OCI-LY3 (cell line): ENCODE data around the gene DTHD1.

Experiments
- H2AFZ ChIP-seq: fragments of 200-600, 300-600 bp; shearing (Covaris generic); 2 replicates; pipeline ENCODE4 v1.6.0; 2014; ENCODE audit warnings: antibody characterized with exemption, low read depth, low read length
- H3K27ac ChIP-seq: fragments of 200-600, 300-600 bp; sonication (generic); 2 replicates; pipeline ENCODE4 v1.5.1; 2014; ENCODE audit warnings: mild to moderate bottlenecking, low read length, moderate library complexity, mixed read lengths
- H3K27me3 ChIP-seq: fragments of 200-600, 300-600 bp; sonication (generic); 2 replicates; pipeline ENCODE4 v1.6.1; 2014; ENCODE audit warnings: low read depth, low read length, mixed read lengths
- H3K36me3 ChIP-seq: fragments of 200-600, 300-600 bp; sonication (generic); replicated peaks from 2 replicates; pipeline ENCODE3; 2014; ENCODE audit warnings: low read depth, low read length, mixed read lengths
- H3K4me1 ChIP-seq: fragments of 300-600, 200-600 bp; sonication (generic); 2 replicates; pipeline ENCODE4 v1.6.1; 2014; ENCODE audit warnings: low read length, mixed read lengths
- H3K4me2 ChIP-seq: fragments of 200-600, 300-600 bp; sonication (generic); 2 replicates; pipeline ENCODE4 v1.6.1; 2014; ENCODE audit warnings: low read length, mixed read lengths
- H3K4me3 ChIP-seq: fragments of 300-600, 200-600 bp; sonication (generic); 2 replicates; pipeline ENCODE4 v1.5.1; 2014; ENCODE audit warnings: antibody characterized with exemption, mild to moderate bottlenecking, low read length, moderate library complexity
- H3K79me2 ChIP-seq: fragments of 300-600, 200-600 bp; shearing (Covaris generic); 2 replicates; pipeline ENCODE4 v1.6.1; 2014; ENCODE audit warnings: mild to moderate bottlenecking, low read length, mixed read lengths
- H3K9ac ChIP-seq: fragments of 300-600, 200-600 bp; shearing (Covaris generic); 2 replicates; pipeline ENCODE4 v1.6.0; 2014; ENCODE audit warnings: mild to moderate bottlenecking, low read length, moderate library complexity
- H3K9me3 ChIP-seq: fragments of 200-600, 300-600 bp; shearing (Covaris generic); 2 replicates; pipeline ENCODE4 v1.6.1; 2014; ENCODE audit warnings: low read length, mixed read lengths; ENCODE audit not compliant: insufficient read depth
- H4K20me1 ChIP-seq: fragments of 200-600, 300-600 bp; sonication (generic); 2 replicates; pipeline ENCODE4 v1.6.1; 2016; ENCODE audit warnings: low read length, mixed read lengths; ENCODE audit not compliant: insufficient read depth
- CTCF ChIP-seq: fragments of 200-600, 300-600 bp; sonication (generic); IDR thresholded peaks from 2 replicates; pipeline ENCODE4 v1.5.1; 2014; ENCODE audit warnings: antibody characterized with exemption, low read length, low read depth
- EZH2phosphoT487 ChIP-seq: fragments of 200-600 bp; shearing (Covaris generic); IDR thresholded peaks from 2 replicates; pipeline ENCODE4 v1.6.1; 2018; ENCODE audit warnings: antibody characterized with exemption, mixed run types, low read depth

The DTHD1 gene

GRCh38 chr4:36281384-36282106 lies at the start of gene DTHD1:
Gene DTHD1 (plus strand): TSS chr4:36281616. CDS start chr4:36281759, 143 bp downstream.
- H3K9me3 ChIP-seq, result no peaks in the 10 kb centered on the region
- no peaks in the 10 kb centered on the region for H4K20me1 ChIP-seq
- H3K4me3 ChIP-seq, result no peak within 1 kb of the TSS
- H3K27ac ChIP-seq, result no peak within 1 kb of the TSS
- no peak within 1 kb of the TSS for H2AFZ ChIP-seq
- peaks cover 25% of the 10 kb centered on the region for H3K4me1 ChIP-seq
- TF ChIP-seq EZH2phosphoT487, result no peak
- H3K79me2 ChIP-seq, result no peaks in the 10 kb centered on the region
- H3K4me2 ChIP-seq, result no peak within 1 kb of the TSS
- no peaks in the 10 kb centered on the region for H3K27me3 ChIP-seq
- H3K36me3 ChIP-seq, result no peaks in the 10 kb centered on the region
- H3K9ac ChIP-seq, result no peak within 1 kb of the TSS

GRCh38 chr4:36233567-36234266 lies 47.7 kb upstream of the DTHD1 start:
- no peak for TF ChIP-seq CTCF
- no peak for TF ChIP-seq EZH2phosphoT487
- no peak overlapping the region for H2AFZ ChIP-seq
- peaks cover 8% of the 10 kb centered on the region for H3K4me1 ChIP-seq
- H3K27me3 ChIP-seq, result no peaks in the 10 kb centered on the region
- H3K79me2 ChIP-seq, result peaks cover 91% of the 10 kb centered on the region
- no peak overlapping the region for H3K4me2 ChIP-seq
- H3K9ac ChIP-seq, result no peak overlapping the region
- H3K27ac ChIP-seq, result no peak overlapping the region
- peaks cover 42% of the 10 kb centered on the region for H3K36me3 ChIP-seq
- H3K9me3 ChIP-seq, result no peaks in the 10 kb centered on the region
- peaks cover 54% of the 10 kb centered on the region for H4K20me1 ChIP-seq
- no peak overlapping the region for H3K4me3 ChIP-seq

- H2AFZ ChIP-seq, result no peak overlapping the region
- H3K36me3 ChIP-seq, result peaks cover 49% of the 10 kb centered on the region
- peaks cover 17% of the 10 kb centered on the region for H3K4me1 ChIP-seq
- H3K4me3 ChIP-seq, result no peak overlapping the region
- H3K79me2 ChIP-seq, result peaks cover 96% of the 10 kb centered on the region
- TF ChIP-seq CTCF (peak; percentile 14; the same call in 1 of the 2 replicates), EZH2phosphoT487 (no peak)
- no peak overlapping the region for H3K27ac ChIP-seq
- no peaks in the 10 kb centered on the region for H3K27me3 ChIP-seq
- no peak overlapping the region for H3K9ac ChIP-seq
- peaks cover 49% of the 10 kb centered on the region for H4K20me1 ChIP-seq
- H3K9me3 ChIP-seq, result no peaks in the 10 kb centered on the region
- no peak overlapping the region for H3K4me2 ChIP-seq
Measured at GRCh38 chr4:36235306-36235705, 46.1 kb upstream of the DTHD1 start.

GRCh38 chr4:36236159-36236558 lies 45.3 kb upstream of the DTHD1 start:
- Histone ChIP-seq H3K36me3 (peaks cover 53% of the 10 kb centered on the region), H3K27ac (no peak overlapping the region), H3K9me3 (no peaks in the 10 kb centered on the region), H3K79me2 (peaks cover 97% of the 10 kb centered on the region), H3K4me2 (no peak overlapping the region), H2AFZ (no peak overlapping the region), H4K20me1 (peaks cover 52% of the 10 kb centered on the region), H3K4me1 (peaks cover 25% of the 10 kb centered on the region), H3K4me3 (no peak overlapping the region), H3K9ac (no peak overlapping the region), H3K27me3 (no peaks in the 10 kb centered on the region)
- TF ChIP-seq CTCF (no peak), EZH2phosphoT487 (no peak)
